ENCODE measurements around the gene NMD3.

Gene NMD3

DNA sequence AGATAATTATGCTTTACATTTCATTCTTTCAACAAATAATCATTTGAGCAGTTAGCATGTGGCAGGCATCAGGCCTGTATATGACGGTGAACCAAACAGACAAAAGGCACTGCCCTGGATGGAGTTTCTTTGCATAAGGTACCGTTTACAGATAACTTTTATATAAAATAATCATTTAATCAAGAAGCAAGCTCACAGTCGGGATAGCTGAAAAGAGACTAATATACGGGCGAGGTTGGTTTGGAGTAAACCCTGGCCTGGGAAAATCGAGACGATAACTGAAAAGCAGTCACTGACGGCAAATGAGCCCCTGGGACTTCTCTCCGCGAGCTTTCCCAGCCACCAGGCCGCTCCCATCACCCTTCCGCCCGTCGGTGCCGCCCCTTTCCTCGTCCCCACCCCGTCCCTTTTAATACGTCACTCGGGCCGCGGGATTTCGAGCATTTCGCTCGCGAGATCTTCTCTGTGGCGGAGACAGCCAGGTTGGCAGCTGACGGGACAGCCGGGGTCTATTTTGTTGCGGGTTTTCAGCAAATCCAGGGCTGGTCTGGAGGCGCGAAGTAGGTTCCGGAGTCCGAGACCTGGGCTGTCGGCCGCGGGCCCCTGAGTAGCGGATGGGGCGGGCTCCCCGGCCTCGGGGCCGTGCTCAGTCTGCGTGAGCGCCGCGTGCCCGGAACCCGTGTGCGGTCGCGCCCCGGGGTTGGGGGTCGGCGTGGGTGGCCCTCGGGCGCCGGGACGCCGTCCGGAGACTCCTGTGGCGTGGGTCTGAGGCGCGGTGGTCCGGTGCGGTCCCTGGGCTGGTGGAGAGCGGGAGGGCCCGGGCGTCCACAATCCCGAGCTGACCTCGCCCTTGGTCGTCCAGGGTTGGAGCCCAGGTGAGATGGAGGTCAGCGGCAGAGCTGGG lies at the start of gene NMD3:
NMD3 (plus strand) TSS at position 462 of the 904 bp plus-strand sequence. CDS start 703 bp downstream, outside the sequence.
- peak; percentile 94 for DNase-seq (ENCODE audit: low read depth)

DNA sequence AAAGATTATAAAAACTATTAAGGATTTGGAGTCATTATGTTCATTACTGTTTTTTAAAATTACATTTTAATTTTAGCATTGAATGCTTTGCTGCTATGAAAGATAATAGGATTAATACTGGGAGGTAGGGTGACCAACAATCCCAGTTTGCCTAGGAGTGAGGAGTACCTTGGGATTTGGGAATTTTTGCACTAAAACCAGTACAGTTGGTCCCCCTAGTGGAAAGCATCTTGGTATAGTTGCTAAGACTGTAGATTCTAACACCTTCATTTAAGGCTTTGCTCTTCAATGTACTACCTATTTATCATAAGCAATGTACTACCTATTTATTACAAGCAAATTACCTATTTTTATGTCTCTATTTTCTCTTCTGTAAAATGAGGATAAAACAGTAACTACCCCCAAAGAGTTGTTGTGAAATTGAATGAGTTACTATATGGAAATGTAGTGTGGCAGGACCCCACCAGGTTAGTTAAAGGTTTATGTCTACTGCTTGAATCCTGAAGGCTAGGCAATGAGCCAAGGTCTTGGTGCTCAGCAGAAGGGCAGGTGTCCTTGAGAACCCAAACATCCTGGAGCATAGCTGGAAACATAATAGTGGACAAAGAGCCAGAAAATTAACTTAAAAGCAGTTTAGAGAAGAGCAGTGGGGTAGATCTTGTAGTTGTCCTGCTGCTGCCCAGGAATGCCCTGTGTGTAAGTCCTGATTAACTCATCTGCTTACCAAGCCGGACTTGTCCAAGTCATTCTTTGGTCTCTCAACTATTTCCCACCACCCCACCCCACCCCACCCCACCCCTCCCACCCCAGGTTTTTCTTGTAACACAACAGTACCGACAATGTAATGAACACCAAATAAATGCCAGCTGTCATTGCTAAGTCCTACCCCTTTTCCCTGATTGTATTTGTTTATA lies 49.2 kb upstream of the NMD3 start:
- peak; percentile 9 for DNase-seq (ENCODE audit: low read depth)

DNA sequence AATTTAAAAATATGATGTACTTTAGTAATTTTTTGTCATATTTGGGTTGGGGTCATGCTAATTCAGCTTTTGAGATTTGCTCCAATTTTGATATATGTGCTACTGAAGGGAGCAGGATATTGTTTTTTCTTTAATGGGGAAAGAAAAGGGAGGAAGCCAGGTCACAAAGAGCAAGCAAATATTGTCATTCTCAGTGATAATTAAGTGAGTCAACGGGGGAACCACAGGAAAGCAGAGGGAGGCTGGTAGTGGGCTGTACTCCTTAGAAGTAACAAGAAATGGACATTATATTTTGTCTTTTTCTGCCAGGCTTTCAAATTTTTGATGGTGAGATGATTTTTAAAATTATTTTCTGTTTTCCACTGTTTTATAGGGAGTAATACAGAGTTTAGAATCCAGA lies 45.6 kb upstream of the NMD3 start:
- DNase-seq (ENCODE audit: low read depth) = no peak

DNA sequence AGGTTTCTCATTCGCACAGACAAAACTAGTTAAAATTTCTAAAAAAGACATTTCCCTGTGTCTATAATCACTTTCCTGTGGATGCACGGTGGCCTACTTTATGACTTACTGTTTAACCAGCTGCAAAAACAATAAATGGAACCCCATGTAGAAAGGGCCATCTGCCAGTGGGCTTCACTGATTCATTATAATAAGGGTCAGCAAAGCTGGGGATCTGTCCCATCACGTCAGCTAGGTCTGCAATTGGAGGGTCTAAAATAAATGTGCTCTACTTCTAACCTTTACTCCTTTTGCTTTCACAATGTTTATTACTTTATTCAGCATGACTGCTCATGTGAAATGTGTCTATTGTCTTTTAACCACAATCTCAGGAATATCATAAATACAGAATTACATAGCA lies 43.1 kb upstream of the NMD3 start:
- DNase-seq (ENCODE audit: low read depth) = no peak

DNA sequence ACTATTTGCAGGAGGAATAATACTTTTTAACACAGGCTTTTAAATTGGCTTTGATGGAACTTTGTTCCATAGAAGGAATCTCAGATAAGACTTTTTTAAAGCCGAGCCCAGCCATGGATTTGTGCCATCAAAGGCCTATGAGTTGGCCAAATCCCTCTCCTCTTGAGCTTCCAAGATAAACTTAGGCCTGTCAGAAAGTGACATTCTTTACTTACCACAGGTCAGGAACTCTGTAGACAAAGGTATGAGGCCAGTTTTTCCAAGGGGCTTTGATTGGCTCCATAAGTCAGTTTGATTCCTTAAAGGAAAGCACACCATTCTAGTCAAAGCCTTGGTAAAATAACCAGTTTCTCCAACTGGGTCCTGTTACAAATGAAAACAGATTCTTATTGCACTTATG lies 39.7 kb upstream of the NMD3 start:
- peak; percentile 17 for DNase-seq (ENCODE audit: low read depth)

DNA sequence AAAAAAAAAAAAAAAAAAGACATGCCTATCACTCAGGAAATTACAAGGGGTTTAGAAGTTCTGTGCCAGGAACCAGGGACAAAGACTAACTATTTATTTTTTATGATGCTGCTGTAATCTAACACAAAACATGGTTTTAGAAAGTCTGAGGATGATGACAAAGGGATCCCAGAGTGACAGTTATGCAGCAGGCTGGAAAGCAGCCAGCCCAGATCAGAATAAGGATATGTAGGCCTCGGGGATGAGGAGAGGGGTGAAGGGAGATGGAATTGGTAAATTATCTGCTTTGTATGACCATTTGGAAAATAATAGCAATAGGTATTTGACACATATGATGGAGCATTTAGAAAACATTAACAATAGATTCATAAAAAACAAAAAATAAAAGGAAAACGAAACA lies 34.1 kb upstream of the NMD3 start:
- no peak for DNase-seq (ENCODE audit: low read depth)

GRCh38 chr3:161197855-161198850 lies 23.0 kb upstream of the NMD3 start:
- no peak for DNase-seq (ENCODE audit: low read depth)

DNA sequence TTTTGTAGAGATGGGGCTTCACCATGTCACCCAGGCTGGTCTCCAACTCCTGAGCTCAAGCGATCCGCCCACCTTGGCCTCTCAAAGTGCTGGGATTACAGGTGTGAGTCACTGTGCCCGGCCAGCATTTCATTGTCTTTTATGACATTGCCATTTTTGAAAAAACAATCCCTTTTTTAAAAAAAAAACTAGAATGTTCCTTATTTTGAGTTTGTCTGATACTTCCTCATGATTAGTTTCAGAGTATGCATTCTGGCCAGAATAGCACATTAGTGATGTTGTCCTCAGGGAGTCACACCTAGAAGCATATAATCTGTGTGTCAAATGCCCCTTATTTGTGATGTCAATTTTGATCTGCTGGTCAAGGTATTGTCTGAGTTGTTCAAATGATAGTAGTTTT lies 21.2 kb upstream of the NMD3 start:
- DNase-seq (ENCODE audit: low read depth) = no peak

GRCh38 chr3:161203485-161204098 lies 17.5 kb upstream of the NMD3 start:
- no peak for DNase-seq (ENCODE audit: low read depth)

DNA sequence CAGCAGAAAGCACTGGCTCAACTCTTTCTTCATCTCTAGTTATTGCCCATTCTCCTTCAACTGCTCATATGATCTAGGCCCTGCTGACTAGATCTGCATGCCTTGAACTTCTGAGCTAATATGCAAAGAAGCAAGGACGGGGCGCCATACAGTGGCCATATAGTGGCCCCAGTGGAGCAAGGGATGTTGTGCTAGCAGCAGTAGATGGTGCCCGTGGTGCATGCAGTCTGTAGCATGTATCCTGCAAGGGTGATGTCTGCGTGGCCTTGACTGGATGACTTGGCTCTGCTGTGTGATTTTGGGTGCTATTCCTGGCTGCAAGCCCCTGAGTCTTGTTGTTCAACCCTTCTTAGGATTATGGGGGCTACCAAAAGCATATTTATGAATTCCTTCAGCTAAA lies 12.2 kb upstream of the NMD3 start:
- no peak for DNase-seq (ENCODE audit: low read depth)

DNA sequence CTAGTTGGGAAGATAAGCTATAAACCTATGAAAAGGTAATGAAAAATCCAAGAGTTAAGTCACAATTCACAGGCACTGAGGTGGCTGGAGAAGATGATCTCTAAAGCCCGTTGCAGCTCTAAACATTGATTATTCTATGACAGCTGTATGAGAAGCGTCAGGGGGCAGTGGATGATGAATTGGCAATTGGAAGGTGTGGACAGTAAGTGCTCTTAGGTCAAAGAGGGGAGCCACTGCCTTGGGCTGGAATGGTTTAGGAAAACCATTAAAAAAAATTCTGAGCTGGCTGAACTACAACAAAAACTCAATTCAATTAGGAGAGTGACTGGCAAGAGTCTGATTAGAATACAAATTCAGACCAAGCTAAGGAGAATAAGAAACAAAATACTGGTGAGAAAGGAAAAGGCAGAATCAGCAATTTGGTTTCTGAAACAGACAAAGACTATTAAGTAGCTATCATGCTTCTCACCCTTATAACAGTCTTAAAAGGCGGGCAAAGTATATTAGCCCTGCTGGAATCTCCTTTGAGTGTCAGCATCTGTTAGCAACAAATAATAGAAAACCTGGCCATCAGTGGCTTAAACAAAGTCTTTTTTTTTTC lies 8.8 kb upstream of the NMD3 start:
- DNase-seq (ENCODE audit: low read depth) = no peak

GRCh38 chr3:161212906-161213305 lies 8.2 kb upstream of the NMD3 start:
- no peak for DNase-seq (ENCODE audit: low read depth)

- DNase-seq (ENCODE audit: low read depth) = no peak
These were observed 7.5 kb upstream of the NMD3 start for GRCh38 chr3:161213644-161214043.

GRCh38 chr3:161215185-161215584 lies 5.9 kb upstream of the NMD3 start:
- no peak for DNase-seq (ENCODE audit: low read depth)

DNA sequence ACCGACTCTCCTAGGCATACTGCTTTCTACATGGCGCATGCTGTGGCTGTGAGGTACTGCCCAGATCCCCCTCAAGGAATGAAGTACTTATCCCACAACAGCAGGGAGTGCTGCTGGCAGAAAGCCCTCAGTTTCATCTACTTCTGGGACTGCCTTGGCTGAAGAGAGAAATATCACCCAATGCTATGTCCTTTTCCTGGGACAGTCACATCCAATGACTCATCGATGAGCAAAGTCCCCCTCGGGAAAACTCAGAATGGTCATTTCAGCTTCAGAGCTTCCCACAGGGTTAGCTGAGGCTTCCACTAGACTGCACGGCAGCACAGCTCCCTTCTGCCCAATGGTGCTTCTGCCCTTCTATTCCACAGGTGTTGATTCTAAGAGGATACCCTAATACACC lies 3.6 kb upstream of the NMD3 start:
- DNase-seq (ENCODE audit: low read depth) = peak; percentile 77

GRCh38 chr3:161219495-161219894 lies 1.6 kb upstream of the NMD3 start:
- DNase-seq (ENCODE audit: low read depth) = no peak

DNA sequence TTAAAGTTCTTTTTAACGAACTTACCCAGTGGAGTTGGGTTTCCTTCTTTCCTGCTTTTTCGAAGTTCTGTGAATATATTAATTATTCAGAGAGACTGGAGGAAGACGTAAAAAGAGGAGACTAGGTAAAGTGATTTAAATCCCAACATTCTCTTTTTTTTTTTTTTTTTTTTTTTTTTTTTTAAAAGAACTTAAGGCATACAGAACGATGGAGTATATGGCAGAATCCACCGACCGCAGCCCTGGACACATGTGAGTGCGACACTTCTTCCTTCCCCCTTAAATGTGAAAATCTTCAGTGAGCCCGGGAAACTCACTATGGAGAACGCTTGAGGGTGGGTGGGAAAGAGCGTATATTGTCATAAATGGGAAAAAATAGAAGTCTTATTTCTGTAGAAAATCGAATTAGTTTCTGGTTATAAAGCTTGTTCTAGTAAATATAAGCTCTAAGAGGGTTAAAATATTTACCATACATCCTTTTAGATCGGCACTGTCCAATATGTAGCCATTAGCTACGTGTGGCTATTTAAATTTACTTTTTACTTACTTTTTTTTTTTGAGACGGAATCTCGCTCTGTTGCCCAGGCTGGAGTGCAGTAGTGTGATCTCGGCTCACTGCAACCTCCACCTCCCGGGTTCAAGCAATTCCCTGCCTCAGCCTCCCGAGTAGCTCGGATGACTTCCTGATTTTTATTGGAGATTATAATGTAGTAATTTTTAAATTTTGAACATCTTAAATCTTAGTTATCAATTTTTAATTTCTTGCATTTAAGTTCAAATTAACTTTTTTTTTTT lies 892 bp downstream of the NMD3 start:
- DNase-seq (ENCODE audit: low read depth) = peak; percentile 41

DNA sequence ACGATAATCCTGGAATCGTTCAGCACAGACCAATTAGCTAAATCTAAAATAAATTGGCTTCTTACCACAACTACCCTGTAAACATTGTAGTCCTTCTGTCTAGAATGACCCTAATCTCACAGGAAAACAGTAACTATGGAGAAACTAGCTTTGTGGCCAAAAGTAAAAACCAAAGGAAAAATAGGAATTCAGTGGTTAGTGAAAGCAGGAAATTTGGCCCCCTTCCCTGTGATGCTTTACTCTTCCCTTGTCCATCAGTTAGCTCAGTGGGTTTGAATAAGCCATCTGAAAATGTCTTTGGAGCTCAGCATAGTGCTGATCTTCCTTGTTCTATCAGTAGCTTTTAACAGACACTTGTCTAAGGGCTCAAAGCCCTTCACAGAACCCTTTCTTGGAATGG lies 1.6 kb downstream of the NMD3 start:
- peak; percentile 64 for DNase-seq (ENCODE audit: low read depth)

GRCh38 chr3:161224786-161225185 lies 3.7 kb downstream of the NMD3 start:
- no peak for DNase-seq (ENCODE audit: low read depth)

- DNase-seq (ENCODE audit: low read depth) = no peak
These were observed 9.6 kb downstream of the NMD3 start for GRCh38 chr3:161230621-161231171.

Data from EH (cell line).